Body of pancreas (tissue), 4 donors: ENCODE measurements around the gene MTCH1. TPM values are rescaled to one million over a fixed set of nuclear protein-coding genes. Genes with fewer than 3 reads are reported as not detected.

ENCODE experiments used
- ATAC-seq: fragments of 150-250 bp; one replicate; pipeline ENCODE4 v1.9.1; 2016
- DNase-seq, 4 donors: peaks; one replicate each; pipeline ENCODE4 v3.0.0-alpha.2; 2019
- H3K27ac ChIP-seq, 4 donors: fragments of 200-600 bp; sonication (generic); 1 replicate in 3 of 4; 2 replicates in 1 of 4; pipeline versions ENCODE4 v1.5.1 to v1.6.1; 2016 to 2019; ENCODE audit warnings: mild to moderate bottlenecking in 1 of 4, mixed read lengths in 1 of 4, moderate library complexity in 1 of 4
- H3K27me3 ChIP-seq, 2 donors: fragments of 200-600 bp; sonication (generic); one replicate each; pipeline ENCODE4 v1.6.0; 2016; ENCODE audit warnings: mild to moderate bottlenecking in 1 of 2
- H3K36me3 ChIP-seq, 2 donors: fragments of 200-600 bp; sonication (generic); replicated peaks in 1 of 2; 2 replicates each; pipeline ENCODE4 v1.5.1; 2016; ENCODE audit warnings: low read depth in 2 of 2; ENCODE audit not compliant: insufficient read depth in 1 of 2
- H3K4me1 ChIP-seq: fragments of 200-600 bp; sonication (generic); one replicate; pipeline ENCODE4 v1.6.0; 2016
- H3K4me3 ChIP-seq, 2 donors: fragments of 200-600 bp; sonication (generic); 1 replicate in 1 of 2; 2 replicates in 1 of 2; pipeline ENCODE4 v1.5.1; 2016 to 2019
- H3K9me3 ChIP-seq, 3 donors: fragments of 200-600 bp; sonication (generic); 1 replicate in 2 of 3; 2 replicates in 1 of 3; pipeline ENCODE4 v1.5.1; 2016
- POLR2A ChIP-seq, 3 donors: fragments of 450-650 bp; IDR thresholded peaks; one replicate each; pipeline ENCODE4 v1.6.1; 2016; ENCODE audit warnings: antibody characterized with exemption in 3 of 3, mild to moderate bottlenecking in 2 of 3
- WGBS, 2 donors: methylation state at CpG; one replicate each; pipeline ENCODE4 v1.1.5; 2017; 5-methylcytosine and 5-hydroxymethylcytosine counted together
- intact Hi-C: fragments of 100-400 bp; cut with DNase I; formaldehyde crosslinking; loops from one replicate; pipeline ENCODE4 v1.15.1; 2023
- total RNA-seq, 2 donors: library from RNA; depleted of rRNA; stranded (reverse); fragments of >200 nt; gene quantifications; one replicate each; pipeline ENCODE4 v1.1.0, GENCODE V29; 2016
- TF ChIP-seq, protein P1 (sequence below), 7 experiments: fragments of 450-650 bp in 4 of 7; fragments of 200-600 bp in 3 of 7; sonication (generic) in 3 of 7; IDR thresholded peaks; one replicate each; pipeline ENCODE4 v1.5.1; 2016 to 2019; ENCODE audit warnings: antibody characterized with exemption in 7 of 7

MTCH1 gene, protein sequence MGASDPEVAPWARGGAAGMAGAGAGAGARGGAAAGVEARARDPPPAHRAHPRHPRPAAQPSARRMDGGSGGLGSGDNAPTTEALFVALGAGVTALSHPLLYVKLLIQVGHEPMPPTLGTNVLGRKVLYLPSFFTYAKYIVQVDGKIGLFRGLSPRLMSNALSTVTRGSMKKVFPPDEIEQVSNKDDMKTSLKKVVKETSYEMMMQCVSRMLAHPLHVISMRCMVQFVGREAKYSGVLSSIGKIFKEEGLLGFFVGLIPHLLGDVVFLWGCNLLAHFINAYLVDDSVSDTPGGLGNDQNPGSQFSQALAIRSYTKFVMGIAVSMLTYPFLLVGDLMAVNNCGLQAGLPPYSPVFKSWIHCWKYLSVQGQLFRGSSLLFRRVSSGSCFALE
- 100 to 1,000 TPM; 152 to 198 TPM for total RNA-seq

DNA sequence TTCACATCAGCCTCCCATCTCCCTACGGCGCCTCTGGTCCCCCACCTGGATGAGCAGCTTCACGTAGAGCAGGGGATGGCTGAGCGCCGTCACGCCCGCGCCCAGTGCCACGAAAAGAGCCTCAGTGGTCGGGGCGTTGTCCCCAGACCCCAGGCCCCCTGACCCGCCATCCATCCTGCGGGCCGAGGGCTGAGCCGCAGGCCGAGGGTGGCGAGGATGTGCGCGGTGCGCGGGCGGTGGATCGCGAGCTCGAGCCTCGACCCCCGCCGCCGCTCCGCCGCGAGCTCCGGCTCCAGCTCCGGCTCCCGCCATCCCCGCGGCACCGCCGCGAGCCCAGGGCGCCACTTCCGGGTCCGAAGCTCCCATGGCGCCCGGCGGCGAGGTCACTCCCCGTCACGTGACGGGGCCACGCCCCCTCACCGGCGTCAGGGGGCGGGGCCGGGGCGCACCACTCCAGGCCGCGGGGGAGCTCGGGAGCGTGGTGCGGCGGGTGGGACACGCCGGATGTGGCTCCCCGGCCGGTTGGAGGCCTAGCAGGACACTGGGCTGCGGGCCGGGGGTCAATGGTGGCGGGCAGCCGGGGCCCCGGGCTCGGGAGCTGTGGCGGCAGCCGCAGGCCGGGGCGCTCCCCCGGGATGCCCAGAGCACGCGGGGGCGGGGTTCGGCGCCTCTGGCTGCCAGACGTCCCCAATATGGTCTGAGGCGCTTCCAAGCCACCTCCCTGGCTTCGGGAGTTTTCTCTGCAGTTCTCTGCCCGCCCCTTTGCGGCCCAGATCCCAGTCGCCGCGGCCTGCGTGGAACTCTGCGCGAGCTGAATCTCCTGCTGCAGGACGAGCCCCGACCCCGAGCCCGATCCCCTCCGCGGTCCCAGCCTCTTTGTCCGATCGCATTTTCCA lies at the start of gene MTCH1:
Gene MTCH1 (minus strand): TSS at position 389 of the 896 bp plus-strand sequence. CDS start 23 bp downstream, at position 366.
- Histone ChIP-seq H3K4me3 (peak within 1 kb of the TSS; percentile 95 to 97), H3K9me3 (no peaks in the 10 kb centered on the region), H3K27ac (peak within 1 kb of the TSS; percentile 96 to 97 (median 96)), H3K4me1 (peaks cover 48% of the 10 kb centered on the region), H3K27me3 (no peaks in the 10 kb centered on the region), H3K36me3 (no peaks in the 10 kb centered on the region)
- TF ChIP-seq, protein P1, sequence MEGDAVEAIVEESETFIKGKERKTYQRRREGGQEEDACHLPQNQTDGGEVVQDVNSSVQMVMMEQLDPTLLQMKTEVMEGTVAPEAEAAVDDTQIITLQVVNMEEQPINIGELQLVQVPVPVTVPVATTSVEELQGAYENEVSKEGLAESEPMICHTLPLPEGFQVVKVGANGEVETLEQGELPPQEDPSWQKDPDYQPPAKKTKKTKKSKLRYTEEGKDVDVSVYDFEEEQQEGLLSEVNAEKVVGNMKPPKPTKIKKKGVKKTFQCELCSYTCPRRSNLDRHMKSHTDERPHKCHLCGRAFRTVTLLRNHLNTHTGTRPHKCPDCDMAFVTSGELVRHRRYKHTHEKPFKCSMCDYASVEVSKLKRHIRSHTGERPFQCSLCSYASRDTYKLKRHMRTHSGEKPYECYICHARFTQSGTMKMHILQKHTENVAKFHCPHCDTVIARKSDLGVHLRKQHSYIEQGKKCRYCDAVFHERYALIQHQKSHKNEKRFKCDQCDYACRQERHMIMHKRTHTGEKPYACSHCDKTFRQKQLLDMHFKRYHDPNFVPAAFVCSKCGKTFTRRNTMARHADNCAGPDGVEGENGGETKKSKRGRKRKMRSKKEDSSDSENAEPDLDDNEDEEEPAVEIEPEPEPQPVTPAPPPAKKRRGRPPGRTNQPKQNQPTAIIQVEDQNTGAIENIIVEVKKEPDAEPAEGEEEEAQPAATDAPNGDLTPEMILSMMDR (IDR thresholded peaks at IDR 0.05): no peak
- TF ChIP-seq POLR2A (IDR thresholded peaks at IDR 0.05): peak; percentile 90 to 95 (median 95)
- 0% methylated on average over 25 to 95 of the region's 101 CpGs for WGBS, 2 donors
- intact Hi-C loops: no loop called here
- DNase-seq: peak; percentile 89 to 93 (median 92)
- peak; percentile 95 for ATAC-seq

DNA sequence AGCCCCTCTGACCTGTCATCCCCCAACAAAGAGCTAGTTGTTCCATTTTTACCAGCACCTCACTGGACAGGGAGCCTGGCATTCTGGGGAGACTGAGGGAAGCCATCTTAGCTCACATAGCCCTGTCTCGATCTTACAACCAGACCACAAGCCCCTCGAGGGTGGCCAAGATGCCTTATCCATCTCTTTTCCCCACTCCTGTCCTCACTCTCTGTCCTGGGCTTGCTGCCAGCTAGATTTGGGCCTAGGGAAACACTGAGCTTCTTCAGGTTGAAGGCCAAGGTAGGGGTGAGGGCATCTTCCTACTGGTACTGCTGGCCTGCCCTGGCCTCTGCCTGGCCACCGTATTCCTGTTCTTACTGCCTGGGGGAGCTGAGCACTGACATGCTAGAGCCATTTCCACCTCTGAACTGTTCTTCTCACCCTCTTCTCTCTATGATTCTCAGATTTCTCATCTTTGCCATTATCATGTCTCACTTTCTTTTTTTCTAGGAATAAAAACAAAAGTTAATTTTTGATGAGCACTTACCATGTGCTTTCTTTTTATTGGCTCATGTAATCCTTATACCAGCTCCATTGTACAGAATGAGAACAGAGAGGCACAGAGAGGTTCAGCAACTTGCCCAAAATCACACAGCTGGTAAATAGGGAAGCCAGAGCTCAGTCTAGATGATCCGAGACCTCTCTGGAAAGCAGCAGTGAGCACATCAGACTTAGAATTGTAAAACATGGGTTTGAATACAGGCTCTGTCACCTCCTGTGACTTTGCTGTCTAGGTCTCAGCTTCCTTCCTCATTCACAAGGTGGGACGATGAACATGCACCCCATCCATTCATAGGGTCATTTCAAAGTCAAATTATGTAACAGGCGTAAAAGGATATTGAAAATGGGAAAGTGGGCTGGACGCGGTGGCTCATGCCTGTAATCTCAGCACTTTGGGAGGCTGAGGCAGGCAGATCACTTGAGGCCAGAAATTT lies 48.1 kb upstream of the MTCH1 start:
- no peak for TF ChIP-seq POLR2A (IDR thresholded peaks at IDR 0.05)
- TF ChIP-seq, protein P1 (IDR thresholded peaks at IDR 0.05): no peak
- intact Hi-C loops: no loop called here
- H3K9me3 ChIP-seq: no peaks in the 10 kb centered on the region
- 86% methylated on average over 8 of the region's 8 CpGs for WGBS, 2 donors
- H3K4me3 ChIP-seq: no peak overlapping the region
- no peaks in the 10 kb centered on the region for H3K27me3 ChIP-seq
- no peaks in the 10 kb centered on the region for H3K36me3 ChIP-seq
- no peak overlapping the region for H3K27ac ChIP-seq
- peaks cover 14% of the 10 kb centered on the region for H3K4me1 ChIP-seq
- DNase-seq (no peak), ATAC-seq (no peak)

DNA sequence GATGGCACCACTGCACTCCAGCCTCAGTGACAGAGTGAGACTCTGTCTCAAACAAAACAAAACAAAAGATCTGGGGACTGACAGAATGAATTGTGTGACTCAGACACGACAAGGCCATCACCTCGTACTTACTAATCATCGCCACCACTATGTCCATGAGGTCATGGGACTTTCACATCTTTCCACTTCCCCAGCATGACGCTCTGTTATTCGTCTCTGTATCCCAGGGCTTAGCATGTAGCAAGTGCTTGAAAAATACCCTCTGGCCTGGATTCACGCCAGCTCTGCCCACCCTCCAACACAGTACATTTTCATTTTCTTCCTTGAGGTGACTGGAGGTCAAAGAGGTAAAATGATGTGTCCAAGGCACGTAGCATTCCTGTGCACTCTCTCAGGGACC lies 47.3 kb upstream of the MTCH1 start:
- Histone ChIP-seq H3K36me3 (no peaks in the 10 kb centered on the region), H3K9me3 (no peaks in the 10 kb centered on the region), H3K27ac (no peak overlapping the region), H3K4me3 (no peak overlapping the region), H3K4me1 (peaks cover 6% of the 10 kb centered on the region), H3K27me3 (no peaks in the 10 kb centered on the region)
- WGBS, 2 donors: 71 to 73% methylated on average over 7 of the region's 7 CpGs
- DNase-seq: no peak
- TF ChIP-seq, protein P1 (IDR thresholded peaks at IDR 0.05): no peak
- no peak for TF ChIP-seq POLR2A (IDR thresholded peaks at IDR 0.05)
- intact Hi-C loops: no loop called here
- no peak for ATAC-seq

DNA sequence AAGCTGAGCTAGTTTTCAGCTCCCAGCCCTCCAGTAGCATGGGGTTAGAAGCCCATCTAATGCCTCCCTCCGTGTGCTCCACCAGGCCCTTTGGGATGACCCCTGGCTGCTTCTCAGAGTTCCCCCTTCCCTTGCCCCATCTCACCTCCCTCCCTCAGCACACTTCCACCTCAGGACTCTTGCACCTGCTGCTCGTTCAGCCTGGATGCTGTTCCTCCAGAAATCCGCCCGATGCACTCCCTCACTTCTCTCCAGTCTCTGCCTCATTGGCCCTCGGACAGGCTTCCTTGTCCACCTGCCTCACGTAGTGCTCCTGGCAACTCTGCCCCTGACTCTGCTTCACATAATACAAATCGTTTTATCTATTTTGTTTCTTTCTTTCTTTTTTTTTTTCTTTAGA lies 46.2 kb upstream of the MTCH1 start:
- no peak for DNase-seq
- 73 to 75% methylated on average over 7 of the region's 7 CpGs for WGBS, 2 donors
- TF ChIP-seq, protein P1 (IDR thresholded peaks at IDR 0.05): no peak
- TF ChIP-seq POLR2A (IDR thresholded peaks at IDR 0.05): no peak

More for the DNA sequence above, 46.2 kb upstream of the MTCH1 start:
- H3K4me3 ChIP-seq: no peak overlapping the region
- no peaks in the 10 kb centered on the region for H3K36me3 ChIP-seq
- H3K27me3 ChIP-seq: no peaks in the 10 kb centered on the region
- ATAC-seq: no peak
- no peak overlapping the region for H3K27ac ChIP-seq
- intact Hi-C loops: no loop called here
- H3K4me1 ChIP-seq: no peaks in the 10 kb centered on the region
- H3K9me3 ChIP-seq: no peaks in the 10 kb centered on the region
